ENCODE data around the gene PSTPIP2.

PSTPIP2 gene

DNA sequence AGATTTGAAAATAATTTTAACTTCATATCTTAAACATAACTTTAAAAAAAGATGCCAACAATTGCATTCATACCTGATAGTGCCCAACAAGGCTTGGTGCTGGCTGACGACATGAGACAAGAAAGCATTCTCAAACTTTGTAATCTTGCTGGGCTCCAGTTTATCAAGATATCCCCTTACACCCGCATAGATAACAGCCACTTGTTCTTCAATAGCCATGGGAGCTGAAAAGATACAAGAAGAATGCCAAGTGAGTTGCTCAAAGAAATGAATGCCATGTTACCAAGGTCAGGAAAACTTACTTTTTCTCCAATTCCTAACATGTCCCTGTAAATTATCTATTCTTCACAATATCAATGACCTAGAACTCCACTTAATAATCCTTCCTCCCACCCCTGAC lies 12.4 kb upstream of the PSTPIP2 start:
- CTCF ChIA-PET: interaction anchor here (1.0 to 3.3 kb wide), 4 partner anchors 9 to 420 kb away, joined by 3 to 23 read pairs (median 4); no protein-coding TSS in a partner anchor

DNA sequence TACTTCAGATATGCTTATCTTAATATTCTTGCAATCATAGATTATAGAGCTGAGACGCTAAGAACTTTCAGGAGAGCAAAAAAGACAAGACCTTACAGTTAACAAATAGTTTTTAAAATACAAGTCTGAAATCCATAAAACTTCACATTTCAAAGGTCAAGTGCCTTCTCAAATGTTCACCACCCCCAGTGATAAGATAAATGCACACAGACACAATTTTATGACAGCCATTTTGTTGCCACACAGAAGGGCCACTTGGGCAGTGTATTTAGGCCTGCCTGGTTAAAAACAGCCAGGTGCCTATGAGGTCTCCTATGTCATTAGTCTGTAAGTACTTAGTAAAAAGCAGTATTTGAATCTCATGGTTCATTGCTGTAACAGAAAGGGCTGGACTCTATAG lies 8.1 kb upstream of the PSTPIP2 start:
- ChIA-PET CTCF (no interaction called here), POLR2A (no interaction called here)
- TF ChIP-seq, protein P1, sequence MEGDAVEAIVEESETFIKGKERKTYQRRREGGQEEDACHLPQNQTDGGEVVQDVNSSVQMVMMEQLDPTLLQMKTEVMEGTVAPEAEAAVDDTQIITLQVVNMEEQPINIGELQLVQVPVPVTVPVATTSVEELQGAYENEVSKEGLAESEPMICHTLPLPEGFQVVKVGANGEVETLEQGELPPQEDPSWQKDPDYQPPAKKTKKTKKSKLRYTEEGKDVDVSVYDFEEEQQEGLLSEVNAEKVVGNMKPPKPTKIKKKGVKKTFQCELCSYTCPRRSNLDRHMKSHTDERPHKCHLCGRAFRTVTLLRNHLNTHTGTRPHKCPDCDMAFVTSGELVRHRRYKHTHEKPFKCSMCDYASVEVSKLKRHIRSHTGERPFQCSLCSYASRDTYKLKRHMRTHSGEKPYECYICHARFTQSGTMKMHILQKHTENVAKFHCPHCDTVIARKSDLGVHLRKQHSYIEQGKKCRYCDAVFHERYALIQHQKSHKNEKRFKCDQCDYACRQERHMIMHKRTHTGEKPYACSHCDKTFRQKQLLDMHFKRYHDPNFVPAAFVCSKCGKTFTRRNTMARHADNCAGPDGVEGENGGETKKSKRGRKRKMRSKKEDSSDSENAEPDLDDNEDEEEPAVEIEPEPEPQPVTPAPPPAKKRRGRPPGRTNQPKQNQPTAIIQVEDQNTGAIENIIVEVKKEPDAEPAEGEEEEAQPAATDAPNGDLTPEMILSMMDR (IDR thresholded peaks at IDR 0.05; ENCODE audit: control extremely low read depth, extremely low read depth, low read depth, missing control alignments): no peak
- no peak for DNase-seq (ENCODE audit: extremely low spot score)

More for the DNA sequence above, 12.4 kb upstream of the PSTPIP2 start:
- DNase-seq (ENCODE audit: extremely low spot score): no peak
- POLR2A ChIA-PET: no interaction called here
- TF ChIP-seq, protein P1 (IDR thresholded peaks at IDR 0.05; ENCODE audit: control extremely low read depth, extremely low read depth, low read depth, missing control alignments): no peak

DNA sequence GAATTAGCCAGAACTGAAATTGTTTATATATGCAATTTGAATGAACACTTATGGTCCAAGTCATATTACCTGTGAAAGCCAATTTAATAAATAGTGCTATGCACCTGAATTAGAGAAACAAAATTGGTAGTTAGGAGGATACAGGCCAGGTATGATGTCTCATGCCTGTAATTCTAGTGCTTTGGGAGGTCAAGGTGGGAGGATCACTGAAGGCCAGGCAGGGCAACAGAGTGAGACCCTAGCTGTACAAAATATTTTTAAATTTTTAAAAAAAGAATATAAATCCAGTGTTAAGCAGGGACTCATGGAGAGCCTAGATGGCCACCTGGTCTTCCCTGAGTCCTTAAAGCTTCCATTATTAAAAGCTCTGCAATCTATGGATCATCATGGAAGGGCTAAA lies 7.3 kb upstream of the PSTPIP2 start:
- DNase-seq (ENCODE audit: extremely low spot score): no peak
- TF ChIP-seq, protein P1 (IDR thresholded peaks at IDR 0.05; ENCODE audit: control extremely low read depth, extremely low read depth, low read depth, missing control alignments): no peak
- CTCF ChIA-PET: interaction anchor here (1.4 kb wide), 1 partner anchor 16 kb away, joined by 4 read pairs; no protein-coding TSS in a partner anchor
- POLR2A ChIA-PET: no interaction called here

DNA sequence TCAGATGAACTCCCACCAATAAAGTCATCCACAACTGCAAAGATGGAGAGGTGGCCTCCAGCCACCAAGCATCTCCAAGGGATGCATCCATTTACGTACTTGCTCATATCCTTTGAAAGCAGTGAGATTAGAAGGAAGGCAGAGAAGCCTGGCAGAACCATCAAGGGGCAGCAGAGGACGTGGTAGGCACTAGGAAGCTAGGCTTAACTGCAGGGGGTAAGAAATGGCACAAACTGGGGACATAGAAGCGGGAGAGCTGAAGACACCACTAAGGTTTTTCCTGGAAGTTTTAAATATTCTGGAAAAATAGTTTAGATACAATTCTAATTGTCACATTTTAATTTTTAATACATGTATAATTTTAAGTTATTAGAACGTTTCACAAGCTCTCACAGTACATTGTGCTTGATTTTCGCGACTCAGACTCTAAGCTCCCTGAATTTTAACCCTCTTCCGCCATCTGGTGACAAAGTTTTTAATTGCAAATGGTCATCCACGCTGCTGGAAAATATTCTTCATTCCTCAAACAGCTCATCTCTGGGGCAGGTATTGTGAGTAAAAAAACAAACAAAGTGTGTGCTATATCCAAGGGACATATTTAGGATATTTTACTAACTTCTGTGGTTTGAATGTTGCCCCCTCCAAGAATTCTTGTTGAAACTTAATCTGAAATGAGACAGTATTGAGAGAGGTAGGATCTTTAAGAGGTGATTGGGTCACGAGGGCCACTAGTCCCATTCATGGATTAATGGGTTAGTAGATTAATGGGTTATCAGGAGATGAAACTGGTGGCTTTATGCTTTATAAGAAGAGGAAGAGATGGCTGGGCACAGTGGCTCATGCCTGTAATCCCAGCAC lies 1.6 kb upstream of the PSTPIP2 start:
- TF ChIP-seq, protein P1 (IDR thresholded peaks at IDR 0.05; ENCODE audit: control extremely low read depth, extremely low read depth, low read depth, missing control alignments): peak; percentile 62
- ChIA-PET POLR2A (interaction anchor here (0.8 to 1.0 kb wide), 2 partner anchors 9 to 386 kb away, joined by 3 read pairs; no protein-coding TSS in a partner anchor), CTCF (interaction anchor here (0.7 to 5.5 kb wide), 59 partner anchors 9 to 453 kb away, joined by 3 to 73 read pairs (median 5); partner anchors contain the start of genes ATP5F1A and SLC14A1)
- peak; percentile 55 for DNase-seq (ENCODE audit: extremely low spot score)

DNA sequence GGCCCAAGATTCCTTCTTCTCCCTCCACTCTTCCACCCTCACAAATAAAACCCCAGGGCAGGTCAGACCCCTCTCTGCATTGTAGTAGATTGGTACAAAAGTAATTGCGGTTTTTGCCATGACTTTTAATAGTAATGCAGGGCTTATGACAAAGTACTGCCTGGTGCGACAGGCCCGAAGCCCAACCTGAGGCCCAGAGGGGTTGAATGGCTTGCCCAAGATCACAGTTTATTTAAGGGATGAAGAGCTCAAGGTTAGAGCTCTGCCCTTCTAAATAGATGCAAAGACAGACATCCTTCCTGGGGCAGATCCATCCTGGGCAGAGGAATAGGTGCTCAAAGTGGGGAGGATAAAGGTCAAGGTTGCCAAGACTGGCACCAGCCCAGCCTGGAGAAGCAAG lies 899 bp upstream of the PSTPIP2 start:
- ChIA-PET CTCF (interaction anchor here (0.8 to 5.5 kb wide), 37 partner anchors 10 to 452 kb away, joined by 3 to 73 read pairs (median 6); partner anchors contain the start of genes ATP5F1A and SLC14A1), POLR2A (interaction anchor here (1.0 kb wide), 1 partner anchor 385 kb away, joined by 3 read pairs; no protein-coding TSS in a partner anchor)
- TF ChIP-seq, protein P1 (IDR thresholded peaks at IDR 0.05; ENCODE audit: control extremely low read depth, extremely low read depth, low read depth, missing control alignments): no peak

DNA sequence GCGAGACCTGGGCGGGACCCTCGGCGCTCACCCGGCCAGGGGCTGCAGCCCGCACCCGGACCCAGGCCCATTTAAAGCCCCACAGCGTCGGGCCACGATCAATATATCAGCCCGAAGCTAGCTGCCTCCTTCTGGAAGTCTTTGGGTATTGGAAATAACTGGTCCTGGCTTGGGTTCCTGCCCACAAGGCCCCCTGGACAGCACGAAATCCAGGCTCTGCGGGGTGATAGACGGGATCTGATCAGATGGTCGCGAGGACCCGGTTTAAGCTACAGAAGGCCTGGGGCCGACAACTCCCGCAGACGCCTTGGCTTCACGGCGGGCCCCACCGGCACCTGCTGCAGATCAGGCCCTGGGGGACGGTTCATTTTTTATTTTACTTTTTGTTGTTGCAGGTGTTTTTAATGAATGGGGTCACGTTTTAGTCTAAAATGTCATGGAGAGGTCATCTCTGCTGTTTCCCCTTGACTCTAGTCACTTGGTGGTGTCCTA lies 362 bp upstream of the PSTPIP2 start:
- TF ChIP-seq, protein P1 (IDR thresholded peaks at IDR 0.05; ENCODE audit: control extremely low read depth, extremely low read depth, low read depth, missing control alignments): no peak
- no peak for DNase-seq (ENCODE audit: extremely low spot score)
- ChIA-PET CTCF (interaction anchor here (0.9 to 5.5 kb wide), 22 partner anchors 11 to 409 kb away, joined by 3 to 73 read pairs (median 10); partner anchors contain the start of gene SLC14A1), POLR2A (no interaction called here)

More for the DNA sequence above, 899 bp upstream of the PSTPIP2 start:
- no peak for DNase-seq (ENCODE audit: extremely low spot score)
